ENCODE results near the gene SPON1. TPM values are rescaled to one million over a fixed set of nuclear protein-coding genes. Genes with fewer than 3 reads are reported as not detected.

The SPON1 gene
- total RNA-seq, 1 experiment from 2014 or later = 0.20 TPM

DNA sequence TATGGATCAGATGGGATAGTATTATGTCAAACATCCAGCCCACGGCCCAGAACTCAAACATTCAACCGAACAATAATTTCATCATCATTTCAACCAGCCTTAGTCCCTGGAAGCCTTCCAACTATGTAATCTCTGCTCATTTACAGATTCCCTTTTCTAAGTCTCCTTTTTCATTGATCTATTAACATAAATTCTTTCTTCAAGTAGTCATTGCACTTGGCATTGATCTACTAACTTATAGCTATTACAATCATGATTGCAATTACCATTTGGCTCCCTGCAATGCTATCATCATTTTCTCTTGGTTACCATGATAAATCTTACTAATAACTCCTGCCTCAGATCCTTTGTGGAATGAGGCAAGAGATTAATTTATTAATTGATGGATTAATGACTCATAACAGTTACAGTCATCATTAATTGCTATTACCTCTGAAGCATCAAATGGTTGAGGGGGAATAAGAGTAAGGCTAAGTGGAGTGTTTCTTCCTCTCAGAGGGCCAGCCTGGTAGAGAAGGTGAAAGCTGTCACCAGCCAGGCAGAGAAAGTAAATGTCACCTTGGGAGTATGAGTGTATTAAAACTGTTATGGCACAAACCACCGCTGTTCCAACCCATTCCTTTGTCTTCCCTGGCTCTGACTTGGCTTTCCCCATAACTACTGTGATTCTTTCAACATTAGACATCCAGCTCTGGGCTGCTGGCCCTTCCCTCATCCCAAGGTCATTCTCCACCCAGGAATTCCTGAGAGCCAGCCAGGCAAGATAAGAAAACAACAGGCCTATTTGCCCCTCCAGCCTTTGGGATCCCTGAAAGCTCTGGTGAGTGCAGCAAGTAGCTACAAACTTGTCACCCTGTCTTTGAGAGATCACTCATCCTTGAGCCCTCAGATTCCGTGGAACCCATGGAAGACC, 221.8 kb downstream of the SPON1 start:
- Mint-ChIP-seq H3K9me3 (no peaks in the 10 kb centered on the region), H3K27ac (no peak overlapping the region), H3K27me3 (ENCODE audit: low read depth) (no peaks in the 10 kb centered on the region; the same call in 1 of the 2 replicates), H3K36me3 (ENCODE audit: insufficient read depth in 1 of 3, low read depth in 3 of 3) (no peaks in the 10 kb centered on the region), H3K4me1 (peaks cover 10% of the 10 kb centered on the region in 2 experiments), H3K4me3 (no peak overlapping the region)
- Histone ChIP-seq H3K4me2 (ENCODE audit: insufficient read depth, insufficient read length, low read length) (no peak overlapping the region), H4K5ac (ENCODE audit: insufficient read length, low read depth, low read length) (no peak overlapping the region), H4K8ac (replicated peaks; ENCODE audit: insufficient read length, low read depth, low read length) (no peak overlapping the region), H3K18ac (ENCODE audit: insufficient read length, low read depth, low read length) (no peak overlapping the region), H3K79me1 (ENCODE audit: insufficient read depth, low read depth, low read length, poor library complexity, severe bottlenecking) (no peaks in the 10 kb centered on the region), H2BK20ac (ENCODE audit: low read depth, low read length, poor library complexity, severe bottlenecking) (no peak overlapping the region), H3K14ac (ENCODE audit: insufficient read depth, low read length) (no peak overlapping the region), H3K23ac (ENCODE audit: insufficient read length, low read depth, low read length) (no peak overlapping the region), H3K9ac (ENCODE audit: extremely low read depth, insufficient read length, low read length) (no peak overlapping the region), H3K56ac (ENCODE audit: insufficient read length, low read depth, low read length) (no peak overlapping the region), H2BK12ac (ENCODE audit: insufficient read length, low read depth, low read length) (no peak overlapping the region), H3K27ac (ENCODE audit: insufficient read length, low read depth, low read length) (no peak overlapping the region), H3K4ac (ENCODE audit: low read depth, low read length) (no peak overlapping the region), H3K79me2 (ENCODE audit: insufficient read depth, low read length) (no peaks in the 10 kb centered on the region), H2BK15ac (ENCODE audit: low read depth, low read length) (no peak overlapping the region), H3K27me3 (ENCODE audit: insufficient read depth, low read length) (no peaks in the 10 kb centered on the region), H3K4me1 (ENCODE audit: insufficient read depth, low read length) (peaks cover 4% of the 10 kb centered on the region; the same call in 1 of the 2 replicates), H3K9me3 (ENCODE audit: control insufficient read depth, low read depth, low read length) (no peaks in the 10 kb centered on the region), H2BK5ac (ENCODE audit: insufficient read length, low read length) (no peak overlapping the region), H4K20me1 (ENCODE audit: control insufficient read depth, insufficient read depth, insufficient read length) (no peaks in the 10 kb centered on the region), H2BK120ac (ENCODE audit: low read depth, low read length, poor library complexity, severe bottlenecking) (no peak overlapping the region), H2AK5ac (ENCODE audit: insufficient read length, low read length) (no peak overlapping the region), H3T11ph (ENCODE audit: low read length) (no peak overlapping the region), H3K23me2 (ENCODE audit: insufficient read length, low read depth, low read length, poor library complexity, severe bottlenecking) (no peaks in the 10 kb centered on the region), H4K91ac (ENCODE audit: insufficient read length, low read depth, low read length) (no peak overlapping the region), H2AFZ (ENCODE audit: low read length) (no peak overlapping the region)
- no CpG with 5 or more reads among the region's 4 CpGs for WGBS (ENCODE audit: extremely low coverage, insufficient read length, low lambda C conversion rate)
- no peak for DNase-seq
- TF ChIP-seq, protein P1, sequence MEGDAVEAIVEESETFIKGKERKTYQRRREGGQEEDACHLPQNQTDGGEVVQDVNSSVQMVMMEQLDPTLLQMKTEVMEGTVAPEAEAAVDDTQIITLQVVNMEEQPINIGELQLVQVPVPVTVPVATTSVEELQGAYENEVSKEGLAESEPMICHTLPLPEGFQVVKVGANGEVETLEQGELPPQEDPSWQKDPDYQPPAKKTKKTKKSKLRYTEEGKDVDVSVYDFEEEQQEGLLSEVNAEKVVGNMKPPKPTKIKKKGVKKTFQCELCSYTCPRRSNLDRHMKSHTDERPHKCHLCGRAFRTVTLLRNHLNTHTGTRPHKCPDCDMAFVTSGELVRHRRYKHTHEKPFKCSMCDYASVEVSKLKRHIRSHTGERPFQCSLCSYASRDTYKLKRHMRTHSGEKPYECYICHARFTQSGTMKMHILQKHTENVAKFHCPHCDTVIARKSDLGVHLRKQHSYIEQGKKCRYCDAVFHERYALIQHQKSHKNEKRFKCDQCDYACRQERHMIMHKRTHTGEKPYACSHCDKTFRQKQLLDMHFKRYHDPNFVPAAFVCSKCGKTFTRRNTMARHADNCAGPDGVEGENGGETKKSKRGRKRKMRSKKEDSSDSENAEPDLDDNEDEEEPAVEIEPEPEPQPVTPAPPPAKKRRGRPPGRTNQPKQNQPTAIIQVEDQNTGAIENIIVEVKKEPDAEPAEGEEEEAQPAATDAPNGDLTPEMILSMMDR (conservative IDR thresholded peaks at IDR 0.05) = no peak

Data from H9 (cell line).